Esophagus muscularis mucosa (tissue), 4 donors: Measurements from ENCODE around the gene KRT5.

Source experiments
- EP300 ChIP-seq: sonication (generic); formaldehyde crosslinking; IDR thresholded peaks from one replicate; pipeline ENCODE4 v1.6.1; 2017; ENCODE audit warnings: antibody characterized with exemption
- POLR2AphosphoS5 ChIP-seq, 2 donors: sonication (generic); formaldehyde crosslinking; IDR thresholded peaks; one replicate each; pipeline ENCODE4 v1.6.1; 2017; ENCODE audit warnings: antibody characterized with exemption in 2 of 2
- TF ChIP-seq, protein P1 (sequence below), 3 experiments: fragments of 200-600 bp in 2 of 3; fragments of 450-650 bp in 1 of 3; sonication (generic) in 2 of 3; IDR thresholded peaks; one replicate each; pipeline ENCODE4 v1.5.1; 2017 to 2019; ENCODE audit warnings: antibody characterized with exemption in 3 of 3, mild to moderate bottlenecking in 2 of 3, moderate library complexity in 1 of 3

- TF ChIP-seq, protein P1, sequence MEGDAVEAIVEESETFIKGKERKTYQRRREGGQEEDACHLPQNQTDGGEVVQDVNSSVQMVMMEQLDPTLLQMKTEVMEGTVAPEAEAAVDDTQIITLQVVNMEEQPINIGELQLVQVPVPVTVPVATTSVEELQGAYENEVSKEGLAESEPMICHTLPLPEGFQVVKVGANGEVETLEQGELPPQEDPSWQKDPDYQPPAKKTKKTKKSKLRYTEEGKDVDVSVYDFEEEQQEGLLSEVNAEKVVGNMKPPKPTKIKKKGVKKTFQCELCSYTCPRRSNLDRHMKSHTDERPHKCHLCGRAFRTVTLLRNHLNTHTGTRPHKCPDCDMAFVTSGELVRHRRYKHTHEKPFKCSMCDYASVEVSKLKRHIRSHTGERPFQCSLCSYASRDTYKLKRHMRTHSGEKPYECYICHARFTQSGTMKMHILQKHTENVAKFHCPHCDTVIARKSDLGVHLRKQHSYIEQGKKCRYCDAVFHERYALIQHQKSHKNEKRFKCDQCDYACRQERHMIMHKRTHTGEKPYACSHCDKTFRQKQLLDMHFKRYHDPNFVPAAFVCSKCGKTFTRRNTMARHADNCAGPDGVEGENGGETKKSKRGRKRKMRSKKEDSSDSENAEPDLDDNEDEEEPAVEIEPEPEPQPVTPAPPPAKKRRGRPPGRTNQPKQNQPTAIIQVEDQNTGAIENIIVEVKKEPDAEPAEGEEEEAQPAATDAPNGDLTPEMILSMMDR (IDR thresholded peaks at IDR 0.05), result no peak
- no peak for TF ChIP-seq POLR2AphosphoS5 (IDR thresholded peaks at IDR 0.05)
- TF ChIP-seq EP300, result no peak
Observed at GRCh38 chr12:52493172-52493571, 27.0 kb downstream of the KRT5 start, which contains the start of gene KRT6A.
